Measurements from ENCODE around the gene CCDC28B. TPM values are rescaled to one million over a fixed set of nuclear protein-coding genes. Genes with fewer than 3 reads are reported as not detected.

Gene CCDC28B
- total and polyA plus RNA-seq, 4 donors: 4.4 to 12.5 (median 5.7) TPM

DNA sequence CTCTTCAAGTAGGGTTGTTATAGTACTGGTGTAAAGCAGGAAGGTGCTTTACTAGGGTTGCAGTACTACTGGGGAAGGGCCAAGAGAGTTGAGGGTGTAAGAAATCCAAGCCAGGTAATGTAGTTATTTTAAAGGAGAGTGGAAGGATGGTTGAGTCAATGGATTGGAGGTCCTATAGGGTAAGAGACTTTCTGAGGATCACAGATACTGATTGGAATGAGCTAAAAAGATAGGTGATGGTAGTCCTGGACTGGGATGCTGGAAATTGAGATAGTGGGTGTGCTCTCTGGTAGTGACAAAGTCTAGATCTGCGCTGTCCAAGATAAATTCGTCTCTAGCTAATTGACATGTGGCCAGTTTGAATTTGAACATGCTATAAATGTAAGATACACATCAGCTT, 13.9 kb upstream of the CCDC28B start:
- ATAC-seq (ENCODE audit: insufficient read depth, low FRiP score): no peak
- Histone ChIP-seq H3K27ac (ENCODE audit: low read depth in 1 of 2, low read length in 1 of 2) (no peak overlapping the region), H3K4me1 (ENCODE audit: control insufficient read depth in 5 of 5, insufficient read depth in 5 of 5, low read length in 5 of 5) (peaks cover 0 to 16% (median 3%) of the 10 kb centered on the region in 5 donors), H3K9ac (ENCODE audit: insufficient read depth in 1 of 2, low read length in 2 of 2) (no peak overlapping the region), H3K27me3 (ENCODE audit: control insufficient read depth in 3 of 3, insufficient read depth in 3 of 3, low read length in 2 of 3) (no peaks in the 10 kb centered on the region), H3K36me3 (ENCODE audit: control insufficient read depth in 4 of 4, insufficient read depth in 4 of 4, low read length in 4 of 4) (peaks cover 27 to 63% (median 53%) of the 10 kb centered on the region in 4 donors), H3K9me3 (ENCODE audit: control insufficient read depth in 4 of 4, insufficient read depth in 3 of 4, low read length in 3 of 4) (no peaks in the 10 kb centered on the region), H3K4me3 (no peak overlapping the region)
- TF ChIP-seq, protein P1, sequence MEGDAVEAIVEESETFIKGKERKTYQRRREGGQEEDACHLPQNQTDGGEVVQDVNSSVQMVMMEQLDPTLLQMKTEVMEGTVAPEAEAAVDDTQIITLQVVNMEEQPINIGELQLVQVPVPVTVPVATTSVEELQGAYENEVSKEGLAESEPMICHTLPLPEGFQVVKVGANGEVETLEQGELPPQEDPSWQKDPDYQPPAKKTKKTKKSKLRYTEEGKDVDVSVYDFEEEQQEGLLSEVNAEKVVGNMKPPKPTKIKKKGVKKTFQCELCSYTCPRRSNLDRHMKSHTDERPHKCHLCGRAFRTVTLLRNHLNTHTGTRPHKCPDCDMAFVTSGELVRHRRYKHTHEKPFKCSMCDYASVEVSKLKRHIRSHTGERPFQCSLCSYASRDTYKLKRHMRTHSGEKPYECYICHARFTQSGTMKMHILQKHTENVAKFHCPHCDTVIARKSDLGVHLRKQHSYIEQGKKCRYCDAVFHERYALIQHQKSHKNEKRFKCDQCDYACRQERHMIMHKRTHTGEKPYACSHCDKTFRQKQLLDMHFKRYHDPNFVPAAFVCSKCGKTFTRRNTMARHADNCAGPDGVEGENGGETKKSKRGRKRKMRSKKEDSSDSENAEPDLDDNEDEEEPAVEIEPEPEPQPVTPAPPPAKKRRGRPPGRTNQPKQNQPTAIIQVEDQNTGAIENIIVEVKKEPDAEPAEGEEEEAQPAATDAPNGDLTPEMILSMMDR (IDR thresholded peaks at IDR 0.05; ENCODE audit: control extremely low read depth, extremely low read depth): no peak
- DNase-seq: no peak
- WGBS, 2 donors: 93 to 96% methylated on average over 2 of the region's 2 CpGs

DNA sequence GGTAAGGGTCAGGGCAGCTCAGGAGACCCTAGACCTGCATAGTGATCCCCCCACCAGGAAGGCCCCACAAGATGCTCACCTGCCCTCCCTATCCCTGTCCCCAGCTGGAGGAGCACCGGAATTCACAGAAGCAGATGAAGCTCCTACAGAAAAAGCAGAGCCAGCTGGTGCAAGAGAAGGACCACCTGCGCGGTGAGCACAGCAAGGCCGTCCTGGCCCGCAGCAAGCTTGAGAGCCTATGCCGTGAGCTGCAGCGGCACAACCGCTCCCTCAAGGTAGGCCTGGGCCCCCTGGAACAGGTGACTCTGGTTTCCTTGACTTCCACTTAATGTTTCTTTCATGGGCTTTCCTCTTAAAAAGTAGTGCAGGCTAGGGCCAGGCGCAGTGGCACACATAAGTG, 12.5 kb upstream of the CCDC28B start:
- Histone ChIP-seq H3K9me3 (ENCODE audit: control insufficient read depth in 4 of 4, insufficient read depth in 3 of 4, low read length in 3 of 4) (no peaks in the 10 kb centered on the region), H3K4me1 (ENCODE audit: control insufficient read depth in 5 of 5, insufficient read depth in 5 of 5, low read length in 5 of 5) (peaks cover 0 to 9% (median 0%) of the 10 kb centered on the region in 5 donors), H3K4me3 (no peak overlapping the region), H3K27me3 (ENCODE audit: control insufficient read depth in 3 of 3, insufficient read depth in 3 of 3, low read length in 2 of 3) (no peaks in the 10 kb centered on the region), H3K9ac (ENCODE audit: insufficient read depth in 1 of 2, low read length in 2 of 2) (no peak overlapping the region), H3K27ac (ENCODE audit: low read depth in 1 of 2, low read length in 1 of 2) (no peak overlapping the region), H3K36me3 (ENCODE audit: control insufficient read depth in 4 of 4, insufficient read depth in 4 of 4, low read length in 4 of 4) (peaks cover 37 to 68% (median 59%) of the 10 kb centered on the region in 4 donors)
- ATAC-seq (ENCODE audit: insufficient read depth, low FRiP score) (no peak), DNase-seq (no peak)
- 96 to 99% methylated on average over 9 of the region's 9 CpGs for WGBS, 2 donors
- TF ChIP-seq, protein P1 (IDR thresholded peaks at IDR 0.05; ENCODE audit: control extremely low read depth, extremely low read depth): no peak

DNA sequence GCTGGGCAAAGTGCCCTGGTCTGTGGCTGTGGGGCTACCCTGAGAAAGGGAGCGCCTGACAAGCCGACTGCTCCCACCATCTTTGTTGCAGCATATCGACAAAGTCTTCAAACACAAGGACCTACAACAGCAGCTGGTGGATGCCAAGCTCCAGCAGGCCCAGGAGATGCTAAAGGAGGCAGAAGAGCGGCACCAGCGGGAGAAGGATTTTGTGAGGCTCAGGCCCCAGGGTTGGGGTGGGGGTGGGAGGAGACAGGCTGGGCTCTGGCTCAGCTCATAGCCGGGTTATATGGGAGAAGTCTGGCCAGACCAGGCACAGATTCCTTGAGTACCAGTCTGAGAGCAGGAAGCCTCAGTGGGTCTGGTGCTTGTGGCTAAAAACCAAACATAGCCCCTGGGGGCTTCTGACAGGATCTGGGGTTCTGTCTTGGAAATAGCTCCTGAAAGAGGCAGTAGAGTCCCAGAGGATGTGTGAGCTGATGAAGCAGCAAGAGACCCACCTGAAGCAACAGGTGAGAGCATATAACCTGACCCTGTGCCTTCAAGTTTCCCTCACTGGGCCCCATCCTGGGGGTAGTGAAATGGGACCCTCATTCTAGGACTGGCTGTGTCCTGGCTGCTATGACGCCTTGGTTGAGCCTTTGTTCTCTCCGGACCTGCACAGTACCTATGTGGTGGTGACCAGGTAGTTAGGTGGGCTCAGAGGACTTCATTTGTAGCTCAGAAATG, 8.0 kb upstream of the CCDC28B start:
- Histone ChIP-seq H3K27me3 (ENCODE audit: control insufficient read depth in 3 of 3, insufficient read depth in 3 of 3, low read length in 2 of 3) (no peaks in the 10 kb centered on the region), H3K4me3 (no peak overlapping the region), H3K4me1 (ENCODE audit: control insufficient read depth in 5 of 5, insufficient read depth in 5 of 5, low read length in 5 of 5) (no peaks in the 10 kb centered on the region), H3K36me3 (ENCODE audit: control insufficient read depth in 4 of 4, insufficient read depth in 4 of 4, low read length in 4 of 4) (peaks cover 56 to 81% (median 62%) of the 10 kb centered on the region in 4 donors), H3K9ac (ENCODE audit: insufficient read depth in 1 of 2, low read length in 2 of 2) (no peak overlapping the region), H3K9me3 (ENCODE audit: control insufficient read depth in 4 of 4, insufficient read depth in 3 of 4, low read length in 3 of 4) (no peaks in the 10 kb centered on the region), H3K27ac (ENCODE audit: low read depth in 1 of 2, low read length in 1 of 2) (no peak overlapping the region)
- TF ChIP-seq, protein P1 (IDR thresholded peaks at IDR 0.05; ENCODE audit: control extremely low read depth, extremely low read depth): no peak
- DNase-seq (no peak), ATAC-seq (ENCODE audit: insufficient read depth, low FRiP score) (no peak)
- WGBS, 2 donors: 97 to 98% methylated on average over 8 of the region's 8 CpGs

All from lung (tissue), 12 donors.